ENCODE data around the gene PRDX5. TPM values are rescaled to one million over a fixed set of nuclear protein-coding genes. Genes with fewer than 3 reads are reported as not detected.

Gene PRDX5
- total and polyA plus RNA-seq, 9 of the 15 experiments (the other 6 are each of a cell fraction or from before 2014, with no cell fraction given), result 40.8 to 327 (median 204) TPM

DNA sequence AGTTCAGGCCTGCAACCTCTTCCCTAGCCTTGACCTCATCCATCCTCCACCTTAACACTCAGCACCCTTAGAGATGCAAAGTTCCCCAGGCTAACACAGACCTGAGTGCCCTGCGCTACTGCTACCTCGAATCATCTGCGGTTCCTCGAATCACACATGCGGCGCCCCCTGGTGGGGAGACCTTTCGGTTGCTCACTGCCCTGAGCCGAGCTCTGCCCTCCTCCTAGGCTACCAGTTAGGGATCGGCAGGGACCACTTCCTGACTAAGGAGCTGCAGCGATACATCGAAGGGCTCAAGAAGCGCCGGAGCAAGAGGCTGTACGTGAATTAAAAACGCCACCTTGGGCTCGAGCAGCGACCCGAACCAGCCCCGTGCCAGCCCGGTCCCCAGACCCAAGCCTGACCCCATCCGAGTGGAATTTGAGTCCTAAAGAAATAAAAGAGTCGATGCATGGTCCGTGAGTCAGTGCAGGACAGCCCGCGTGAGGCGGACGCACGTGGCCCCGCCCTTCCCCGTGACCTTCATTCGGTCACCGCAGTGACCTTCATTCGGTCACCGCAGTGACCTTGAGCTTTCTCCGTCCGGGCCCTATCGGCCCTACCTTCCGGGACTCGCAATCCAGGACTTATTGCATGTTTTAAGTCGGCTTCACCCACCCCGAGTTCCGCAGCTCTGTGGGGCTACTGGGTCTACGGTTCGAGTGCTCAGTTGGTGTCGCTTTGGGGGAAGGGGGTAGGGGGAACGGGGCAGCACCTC is 13.4 kb upstream of the PRDX5 start (continued):
- TF ChIP-seq PPARD (CRISPR knock-in tag; IDR thresholded peaks at IDR 0.05), result no peak
- TF ChIP-seq NR2C1 (IDR thresholded peaks at IDR 0.05), result peak; percentile 80
- peak; percentile 85 for TF ChIP-seq NR2C1 (tag; IDR thresholded peaks at IDR 0.05)
- TF ChIP-seq YY1 (IDR thresholded peaks at IDR 0.05; ENCODE audit: borderline replicate concordance in 1 of 3, control insufficient read depth in 1 of 3, extremely low read depth in 1 of 3, insufficient read depth in 3 of 3, insufficient read length in 1 of 3, insufficient replicate concordance in 2 of 3, low read depth in 1 of 3, low read length in 2 of 3), result peak in 1 of 3 experiments; percentile 7
- TF ChIP-seq PML (IDR thresholded peaks at IDR 0.05; ENCODE audit: low read length), result no peak; the same call in 1 of the 2 replicates
- TF ChIP-seq ETV1 (tag; conservative IDR thresholded peaks at IDR 0.05; ENCODE audit: low read depth), result peak; percentile 35; the same call in 1 of the 2 replicates
- no peak for TF ChIP-seq ZZZ3 (IDR thresholded peaks at IDR 0.05)
- no peak for TF ChIP-seq HDAC8 (tag; IDR thresholded peaks at IDR 0.05)
- TF ChIP-seq KAT7 (CRISPR knock-in tag; IDR thresholded peaks at IDR 0.05; ENCODE audit: borderline replicate concordance), result 0 out of 2 replicates have a peak, but pooled peaks have one; percentile 55
- no peak for TF ChIP-seq ZNF146 (CRISPR knock-in tag; IDR thresholded peaks at IDR 0.05; ENCODE audit: unreplicated experiment)
- no peak for TF ChIP-seq HMBOX1 (IDR thresholded peaks at IDR 0.05)
- peak; percentile 75 for TF ChIP-seq SP1 (CRISPR knock-in tag; IDR thresholded peaks at IDR 0.05)
- TF ChIP-seq CBFA2T3 (IDR thresholded peaks at IDR 0.05), result no peak
- TF ChIP-seq, protein P1, sequence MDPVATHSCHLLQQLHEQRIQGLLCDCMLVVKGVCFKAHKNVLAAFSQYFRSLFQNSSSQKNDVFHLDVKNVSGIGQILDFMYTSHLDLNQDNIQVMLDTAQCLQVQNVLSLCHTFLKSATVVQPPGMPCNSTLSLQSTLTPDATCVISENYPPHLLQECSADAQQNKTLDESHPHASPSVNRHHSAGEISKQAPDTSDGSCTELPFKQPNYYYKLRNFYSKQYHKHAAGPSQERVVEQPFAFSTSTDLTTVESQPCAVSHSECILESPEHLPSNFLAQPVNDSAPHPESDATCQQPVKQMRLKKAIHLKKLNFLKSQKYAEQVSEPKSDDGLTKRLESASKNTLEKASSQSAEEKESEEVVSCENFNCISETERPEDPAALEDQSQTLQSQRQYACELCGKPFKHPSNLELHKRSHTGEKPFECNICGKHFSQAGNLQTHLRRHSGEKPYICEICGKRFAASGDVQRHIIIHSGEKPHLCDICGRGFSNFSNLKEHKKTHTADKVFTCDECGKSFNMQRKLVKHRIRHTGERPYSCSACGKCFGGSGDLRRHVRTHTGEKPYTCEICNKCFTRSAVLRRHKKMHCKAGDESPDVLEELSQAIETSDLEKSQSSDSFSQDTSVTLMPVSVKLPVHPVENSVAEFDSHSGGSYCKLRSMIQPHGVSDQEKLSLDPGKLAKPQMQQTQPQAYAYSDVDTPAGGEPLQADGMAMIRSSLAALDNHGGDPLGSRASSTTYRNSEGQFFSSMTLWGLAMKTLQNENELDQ (CRISPR knock-in tag; IDR thresholded peaks at IDR 0.05; ENCODE audit: borderline replicate concordance), result no peak
- TF ChIP-seq ZSCAN32 (CRISPR knock-in tag; IDR thresholded peaks at IDR 0.05), result no peak
- TF ChIP-seq PCBP1 (IDR thresholded peaks at IDR 0.05; ENCODE audit: low read depth, low read length, poor library complexity, severe bottlenecking), result no peak
- no peak for TF ChIP-seq THAP12 (CRISPR knock-in tag; IDR thresholded peaks at IDR 0.05)
- no peak for TF ChIP-seq ZNF830 (CRISPR knock-in tag; IDR thresholded peaks at IDR 0.05)
- 0 out of 2 replicates have a peak, but pooled peaks have one; percentile 35 for TF ChIP-seq MEF2A (IDR thresholded peaks at IDR 0.05; ENCODE audit: control insufficient read depth, low read depth, low read length)
- TF ChIP-seq, protein P2, sequence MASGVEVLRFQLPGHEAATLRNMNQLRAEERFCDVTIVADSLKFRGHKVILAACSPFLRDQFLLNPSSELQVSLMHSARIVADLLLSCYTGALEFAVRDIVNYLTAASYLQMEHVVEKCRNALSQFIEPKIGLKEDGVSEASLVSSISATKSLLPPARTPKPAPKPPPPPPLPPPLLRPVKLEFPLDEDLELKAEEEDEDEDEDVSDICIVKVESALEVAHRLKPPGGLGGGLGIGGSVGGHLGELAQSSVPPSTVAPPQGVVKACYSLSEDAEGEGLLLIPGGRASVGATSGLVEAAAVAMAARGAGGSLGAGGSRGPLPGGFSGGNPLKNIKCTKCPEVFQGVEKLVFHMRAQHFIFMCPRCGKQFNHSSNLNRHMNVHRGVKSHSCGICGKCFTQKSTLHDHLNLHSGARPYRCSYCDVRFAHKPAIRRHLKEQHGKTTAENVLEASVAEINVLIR (CRISPR knock-in tag; IDR thresholded peaks at IDR 0.05), result no peak
- peak; percentile 93 for TF ChIP-seq EP400 (IDR thresholded peaks at IDR 0.05)
